GM21576 (cell line): ENCODE measurements around the gene PROSER2.
"Not testable (repeated sequence)": the region's sequence is repeated elsewhere in the genome, so short reads cannot be mapped to it uniquely, and the experiment has no call there.

ENCODE experiments used
- ATAC-seq: cut with Tn5 transposase; IDR thresholded peaks from one replicate; pipeline ENCODE4 v1.9.1; 2021; ENCODE audit warnings: mild to moderate bottlenecking, moderate library complexity; ENCODE audit not compliant: unreplicated experiment

PROSER2 gene

DNA sequence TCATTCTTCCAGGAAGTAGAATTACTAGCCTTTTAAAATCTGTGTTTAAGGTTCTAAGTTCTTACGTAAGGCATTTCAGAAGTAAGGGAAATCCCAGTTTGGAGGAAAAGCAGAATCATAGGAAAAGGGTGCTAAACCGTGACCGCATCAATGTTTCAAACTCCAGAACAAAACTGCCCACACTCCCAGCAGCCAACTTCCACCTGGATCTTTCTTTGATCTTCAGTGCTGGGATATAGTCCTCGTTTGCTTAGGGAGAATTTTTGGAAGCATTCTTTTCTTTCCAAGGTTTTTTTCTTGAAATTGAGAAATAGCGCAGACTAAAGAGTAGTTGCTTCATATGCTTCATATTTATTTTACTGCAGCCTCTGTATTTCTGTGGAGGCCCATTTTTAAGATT lies 8.9 kb downstream of the PROSER2 start:
- ATAC-seq: no peak

- ATAC-seq: no peak
Measured at GRCh38 chr10:11835061-11835460, 11.9 kb downstream of the PROSER2 start.

DNA sequence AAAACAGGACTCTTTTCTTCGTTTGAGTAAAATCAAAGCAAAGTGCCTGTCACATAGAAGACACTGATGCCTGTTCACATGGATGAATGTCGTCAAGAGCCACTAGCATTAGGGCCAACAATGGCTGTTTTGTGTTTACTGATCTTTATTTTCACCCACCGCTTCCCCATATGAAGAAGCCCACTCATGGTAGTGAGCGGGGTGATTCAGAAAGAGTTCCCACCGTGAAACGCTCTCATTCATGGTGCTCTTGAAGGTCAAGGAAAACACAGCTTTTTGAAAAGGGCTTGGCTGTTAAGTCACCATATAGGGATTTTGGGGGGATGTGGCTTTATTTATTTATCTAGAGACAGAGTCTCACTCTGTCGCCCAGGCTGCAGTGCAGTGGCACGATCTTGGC lies 12.5 kb downstream of the PROSER2 start:
- no peak for ATAC-seq

DNA sequence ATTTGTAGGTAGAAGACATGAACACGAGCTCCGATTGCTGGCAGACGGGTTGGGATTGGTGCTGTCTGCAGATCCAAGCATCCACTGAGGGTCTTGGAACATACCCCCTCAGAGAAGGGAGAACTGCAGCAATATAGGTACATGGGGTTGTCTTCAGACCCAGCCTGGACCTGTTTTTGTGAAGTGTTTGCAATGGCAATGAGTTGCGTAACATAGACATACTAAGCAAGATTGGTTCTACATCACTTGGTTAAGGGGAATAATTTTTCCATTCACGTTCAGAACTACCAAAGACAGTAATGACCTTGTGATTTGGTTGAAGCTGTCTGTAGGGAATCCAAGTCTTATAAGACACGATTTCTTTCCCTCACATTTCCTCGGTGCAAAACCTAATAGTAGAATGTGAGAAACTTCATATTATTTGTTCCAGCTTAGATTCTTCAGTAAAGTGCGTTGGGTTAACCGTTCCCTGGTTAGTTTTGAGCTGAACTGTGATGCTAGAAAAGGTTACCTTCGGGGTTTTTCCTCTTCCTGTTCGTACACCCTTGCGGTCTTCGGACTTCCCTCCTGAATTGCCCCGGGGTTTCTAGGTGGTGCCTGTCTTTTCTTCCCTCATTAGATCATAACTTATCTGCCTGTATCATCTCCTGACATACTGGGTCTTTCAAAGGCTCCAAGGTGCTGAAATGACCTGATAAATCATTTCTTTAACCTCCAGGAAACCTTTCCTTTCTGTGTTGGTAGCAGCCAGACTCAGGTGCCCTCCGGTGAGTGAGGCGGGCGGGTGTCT lies 14.4 kb downstream of the PROSER2 start:
- no peak for ATAC-seq

DNA sequence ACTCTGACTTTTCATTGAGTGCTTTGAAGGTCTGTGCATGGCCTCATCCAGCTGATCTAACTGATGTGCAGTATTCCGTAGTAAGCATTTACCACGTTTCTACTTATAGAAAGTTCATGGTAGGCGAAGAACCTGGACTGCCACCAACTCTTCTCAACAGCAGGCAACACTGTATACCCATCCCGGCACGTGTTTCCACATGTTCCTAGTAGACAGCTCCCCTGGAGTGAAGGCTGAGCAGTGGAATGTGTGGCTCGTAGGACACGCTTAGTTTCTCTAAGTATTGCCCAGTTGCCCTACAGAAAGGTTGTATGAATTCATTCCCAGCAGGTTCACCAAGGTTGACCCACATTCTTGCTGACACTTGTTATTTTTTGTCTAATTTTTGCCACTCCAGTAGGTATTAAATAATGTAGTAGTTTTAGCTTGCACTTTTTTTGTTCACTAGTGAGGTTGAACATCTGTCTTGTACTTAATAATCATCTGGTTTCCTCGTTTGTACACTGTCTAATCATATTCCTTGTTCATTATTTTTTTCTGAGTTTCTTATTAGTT lies 15.2 kb downstream of the PROSER2 start:
- ATAC-seq: no peak

DNA sequence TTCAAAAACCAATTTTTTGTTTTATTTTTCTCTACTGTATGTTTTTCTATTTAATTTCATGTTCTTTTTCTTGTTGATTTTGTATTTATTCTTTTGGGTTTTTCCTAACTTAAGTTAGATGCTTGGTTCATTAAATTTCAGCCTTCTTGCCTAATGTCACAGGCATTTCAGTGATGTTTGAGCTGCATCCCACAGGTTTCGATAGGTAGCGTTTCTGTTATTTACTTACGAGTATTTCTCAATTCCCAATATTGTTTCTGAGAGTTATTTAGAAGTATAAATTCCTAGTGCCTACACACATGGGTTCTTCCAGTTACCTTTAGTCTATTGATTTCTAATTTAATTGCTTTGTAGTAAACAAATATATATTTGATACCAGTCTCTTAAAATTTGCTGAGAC lies 18.2 kb downstream of the PROSER2 start:
- ATAC-seq: no peak

DNA sequence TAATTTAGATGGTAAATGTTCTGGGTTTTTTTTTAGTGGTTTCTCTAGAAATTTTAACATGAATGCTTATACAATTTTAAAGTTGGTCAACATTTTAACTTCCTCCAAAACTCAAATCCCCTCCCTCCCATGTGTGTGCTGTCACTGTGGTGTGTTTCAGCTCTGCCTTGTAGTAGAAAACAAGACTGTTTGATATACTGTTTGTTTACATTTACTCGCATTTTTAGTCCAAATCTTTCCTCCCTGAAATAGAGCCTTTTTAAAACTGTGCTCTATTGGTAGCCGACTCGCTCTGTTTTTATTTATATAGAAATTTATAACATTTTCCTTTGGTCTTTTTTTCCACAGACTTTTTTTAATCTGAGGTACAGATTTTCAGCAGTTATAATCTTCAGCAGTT lies 19.3 kb downstream of the PROSER2 start:
- no peak for ATAC-seq

DNA sequence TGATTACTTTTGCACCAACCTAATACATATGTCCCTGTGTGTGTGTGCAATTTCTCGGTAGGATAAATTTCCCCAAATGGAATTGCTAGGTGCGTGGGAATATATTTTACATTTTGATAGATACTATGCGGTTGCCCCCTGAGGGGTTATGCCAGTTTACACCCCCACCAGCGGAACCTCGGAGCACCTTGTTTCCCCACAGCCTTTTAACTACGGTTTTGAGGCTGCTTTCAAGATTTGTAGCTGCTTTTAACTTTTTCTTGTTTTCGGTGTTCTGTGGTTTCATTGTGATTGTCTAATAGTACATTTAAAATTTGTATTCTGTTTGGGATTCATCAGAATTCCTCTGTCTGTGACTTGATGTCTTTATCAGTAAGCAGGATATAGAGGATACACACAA lies 22.0 kb downstream of the PROSER2 start:
- no peak for ATAC-seq

GRCh38 chr10:11846542-11846941 lies 23.4 kb downstream of the PROSER2 start:
- ATAC-seq: no peak

GRCh38 chr10:11849277-11849676 lies 26.1 kb downstream of the PROSER2 start:
- ATAC-seq: no peak

- no peak for ATAC-seq
Measured at GRCh38 chr10:11849911-11850310, 26.8 kb downstream of the PROSER2 start.

- ATAC-seq: no peak
Measured at GRCh38 chr10:11851910-11852309, 28.8 kb downstream of the PROSER2 start.

DNA sequence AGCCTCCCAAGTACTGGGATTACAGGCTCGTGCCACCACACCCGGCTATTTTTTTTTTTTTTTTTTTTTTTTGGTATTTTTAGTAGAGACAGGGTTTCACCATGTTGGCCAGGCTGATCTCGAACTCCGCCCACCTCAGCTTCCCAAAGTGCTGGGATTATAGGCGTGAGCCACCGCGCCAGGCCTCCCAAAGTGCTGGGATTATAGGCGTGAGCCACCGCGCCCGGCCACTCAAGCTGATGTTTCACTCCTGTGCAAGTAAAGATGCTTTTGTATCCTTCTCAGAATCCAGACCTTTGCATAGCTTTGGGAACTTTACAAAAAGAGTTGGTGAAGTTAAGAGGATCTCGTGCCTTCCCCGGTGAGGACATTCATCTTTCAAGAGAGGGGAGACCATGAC lies 29.5 kb downstream of the PROSER2 start:
- ATAC-seq: not testable (repeated sequence)

DNA sequence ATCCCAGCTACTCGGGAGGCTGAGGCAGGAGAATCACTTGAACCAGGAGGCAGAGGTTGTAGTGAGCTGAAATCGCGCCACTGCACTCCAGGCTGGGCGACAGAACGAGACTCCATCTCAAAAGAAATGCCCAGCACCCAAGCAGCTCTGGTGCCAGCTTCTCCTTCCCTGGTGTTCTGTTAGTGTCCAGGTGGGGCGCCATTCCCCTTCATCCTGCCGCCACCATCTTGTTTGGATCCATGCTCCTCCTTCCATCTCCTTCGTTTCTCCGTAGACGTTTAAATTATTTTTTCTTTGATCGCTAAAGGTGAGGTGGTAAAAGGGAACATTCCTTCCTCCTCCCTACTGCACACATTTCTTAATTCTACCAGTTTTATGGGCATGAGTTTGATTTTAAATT lies 30.3 kb downstream of the PROSER2 start:
- no peak for ATAC-seq

- ATAC-seq: no peak
Measured at GRCh38 chr10:11854301-11854700, 31.1 kb downstream of the PROSER2 start.

DNA sequence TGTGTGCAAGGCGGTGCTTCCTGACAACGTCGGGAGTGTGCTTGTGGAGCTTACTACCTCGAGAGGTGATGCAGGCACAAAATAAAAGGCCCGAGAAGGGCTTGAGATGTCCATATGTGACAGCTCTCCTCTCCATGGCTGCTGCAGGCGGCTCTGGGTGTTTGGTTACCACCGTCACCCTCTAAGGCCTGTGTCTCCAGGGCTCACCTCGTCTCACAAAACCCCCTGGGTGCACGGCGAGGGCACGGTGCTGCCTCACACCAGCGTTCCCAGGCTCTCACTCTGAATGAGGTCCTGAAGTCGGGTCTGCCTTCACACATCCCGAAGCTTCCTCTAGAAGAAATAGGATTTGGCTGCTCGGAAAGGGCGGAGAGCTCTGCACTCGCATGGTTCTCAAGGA lies 32.9 kb downstream of the PROSER2 start:
- no peak for ATAC-seq

- ATAC-seq: no peak
Measured at GRCh38 chr10:11856678-11857077, 33.5 kb downstream of the PROSER2 start.

- no peak for ATAC-seq
Measured at GRCh38 chr10:11858093-11858492, 34.9 kb downstream of the PROSER2 start.

GRCh38 chr10:11861341-11861740 lies 38.2 kb downstream of the PROSER2 start:
- no peak for ATAC-seq

DNA sequence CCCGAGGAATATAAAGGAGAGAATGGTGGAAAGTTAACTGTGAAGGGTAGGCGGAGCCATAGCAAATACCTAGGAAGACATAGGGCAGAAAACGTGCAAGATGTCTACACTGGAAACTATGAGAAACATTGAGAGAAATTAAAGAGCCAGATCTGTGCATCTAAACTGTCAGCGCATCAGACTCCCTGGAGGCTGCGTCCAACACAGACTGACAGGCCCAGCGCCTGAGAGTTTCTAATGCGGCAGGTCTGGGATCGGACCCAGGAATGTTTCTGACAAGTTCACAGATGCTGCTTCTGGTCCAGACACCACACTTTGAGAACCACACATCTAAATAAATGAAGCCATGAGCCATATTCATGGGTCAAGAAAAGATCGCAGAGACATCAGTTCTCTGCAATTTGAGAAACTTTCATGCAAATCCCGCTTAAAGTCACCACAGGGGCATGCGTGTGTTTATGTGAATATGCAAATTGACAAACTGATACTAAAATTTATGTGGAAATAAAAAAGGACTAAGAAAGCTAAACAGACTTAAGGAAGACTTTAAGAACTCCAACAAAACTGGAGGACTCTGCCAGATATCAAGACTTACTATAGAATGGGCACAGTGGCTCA lies 38.8 kb downstream of the PROSER2 start:
- ATAC-seq: no peak

DNA sequence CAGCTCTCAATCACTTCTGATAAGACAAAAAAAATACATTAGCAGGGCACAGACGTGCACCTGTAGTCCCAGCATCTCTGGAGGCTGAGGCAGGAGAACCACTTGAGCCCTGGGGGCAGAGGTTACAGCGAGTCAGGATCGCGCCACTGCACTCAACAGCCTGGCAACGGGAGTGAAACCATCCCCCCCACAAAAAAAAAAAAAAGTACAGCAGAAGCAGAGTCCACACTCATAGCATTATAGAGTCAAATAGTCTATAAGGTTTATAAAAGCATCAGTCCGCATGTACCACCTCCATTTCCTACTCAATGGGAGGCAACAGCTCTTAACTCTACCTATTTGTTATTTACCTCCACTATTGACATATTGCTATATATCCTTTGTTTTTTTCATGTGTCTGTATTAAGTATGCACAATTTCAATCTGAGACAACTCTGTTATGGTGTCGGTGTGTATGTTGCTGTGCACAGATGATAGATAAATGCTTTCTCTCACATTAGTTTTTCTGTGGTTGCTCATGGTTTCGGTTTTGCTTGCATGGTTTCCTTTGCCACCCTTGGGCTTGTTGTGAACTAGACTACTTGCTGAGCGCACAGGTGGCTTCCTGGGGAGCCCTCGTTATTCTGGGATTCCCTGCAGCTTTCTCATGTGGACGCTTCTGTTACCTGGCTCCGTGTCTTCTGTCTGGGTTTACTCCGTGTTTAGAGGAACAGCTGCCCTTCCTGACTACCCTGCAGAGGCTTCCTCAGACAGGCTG lies 40.4 kb downstream of the PROSER2 start:
- peak; percentile 94 for ATAC-seq

- ATAC-seq: no peak
Measured at GRCh38 chr10:11864727-11865126, 41.6 kb downstream of the PROSER2 start.
